HG03571 (cell line): Measurements from ENCODE around the gene DLGAP1.
A peak's percentile ranks its signal among the peaks of the same experiment; 100 is the strongest.
"Not testable (repeated sequence)": the region's sequence is repeated elsewhere in the genome, so short reads cannot be mapped to it uniquely, and the experiment has no call there.

ENCODE experiments used
- ATAC-seq: cut with Tn5 transposase; IDR thresholded peaks from one replicate; pipeline ENCODE4 v1.9.1; 2021; ENCODE audit not compliant: unreplicated experiment

Gene DLGAP1

GRCh38 chr18:3615374-3615985 lies 839.6 kb downstream of the DLGAP1 start:
- no peak for ATAC-seq

- ATAC-seq: no peak
Observed at GRCh38 chr18:3612315-3612714, 842.8 kb downstream of the DLGAP1 start.

- no peak for ATAC-seq
Observed at GRCh38 chr18:3611313-3612090, 843.6 kb downstream of the DLGAP1 start.

GRCh38 chr18:3610813-3611212 lies 844.3 kb downstream of the DLGAP1 start:
- ATAC-seq: no peak

GRCh38 chr18:3610188-3610708 lies 844.9 kb downstream of the DLGAP1 start:
- ATAC-seq: no peak

DNA sequence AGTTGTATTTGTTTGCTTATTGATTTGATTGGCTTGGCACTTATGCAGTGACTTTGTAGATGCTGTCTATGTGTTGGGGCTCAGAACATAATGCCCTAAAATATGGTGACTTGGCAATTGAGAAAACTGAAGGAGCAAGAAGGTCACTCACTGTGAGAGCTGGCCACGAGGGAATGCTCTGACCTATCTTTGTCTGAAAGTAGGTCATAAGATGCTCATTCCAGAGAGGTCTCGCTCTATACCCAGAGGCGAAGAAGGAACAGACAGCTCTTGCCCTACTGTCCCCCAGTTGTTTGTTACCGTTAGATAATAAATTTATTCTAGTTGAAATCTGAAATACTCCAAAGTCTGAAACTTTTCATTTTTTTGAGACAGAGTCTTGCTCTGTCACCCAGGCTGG lies 846.6 kb downstream of the DLGAP1 start:
- no peak for ATAC-seq

GRCh38 chr18:3608099-3608453 lies 847.0 kb downstream of the DLGAP1 start:
- ATAC-seq: not testable (repeated sequence)

- ATAC-seq: no peak
Observed at GRCh38 chr18:3607309-3608098, 847.6 kb downstream of the DLGAP1 start.

DNA sequence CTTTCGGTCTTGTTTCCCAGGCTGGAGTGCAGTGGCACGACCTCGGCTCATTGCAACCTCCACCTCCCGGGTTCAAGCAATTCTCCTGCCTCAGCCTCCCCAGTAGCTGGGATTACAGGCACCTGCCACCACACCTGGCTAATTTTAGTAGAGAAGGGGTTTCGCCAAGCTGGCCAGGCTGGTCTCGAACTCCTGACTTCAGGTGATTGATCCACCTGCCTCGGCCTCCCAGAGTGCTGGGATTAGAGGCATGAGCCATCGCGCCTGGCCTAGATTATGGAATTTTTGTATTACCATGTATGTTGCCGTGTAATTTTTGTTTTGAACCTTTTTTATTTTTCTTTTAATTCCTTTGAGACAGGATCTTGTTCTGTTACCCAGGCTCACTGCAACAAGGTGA lies 848.2 kb downstream of the DLGAP1 start:
- ATAC-seq: not testable (repeated sequence)

- ATAC-seq: no peak
Observed at GRCh38 chr18:3605954-3606443, 849.1 kb downstream of the DLGAP1 start.

GRCh38 chr18:3605486-3605952 lies 849.6 kb downstream of the DLGAP1 start:
- ATAC-seq: no peak

DNA sequence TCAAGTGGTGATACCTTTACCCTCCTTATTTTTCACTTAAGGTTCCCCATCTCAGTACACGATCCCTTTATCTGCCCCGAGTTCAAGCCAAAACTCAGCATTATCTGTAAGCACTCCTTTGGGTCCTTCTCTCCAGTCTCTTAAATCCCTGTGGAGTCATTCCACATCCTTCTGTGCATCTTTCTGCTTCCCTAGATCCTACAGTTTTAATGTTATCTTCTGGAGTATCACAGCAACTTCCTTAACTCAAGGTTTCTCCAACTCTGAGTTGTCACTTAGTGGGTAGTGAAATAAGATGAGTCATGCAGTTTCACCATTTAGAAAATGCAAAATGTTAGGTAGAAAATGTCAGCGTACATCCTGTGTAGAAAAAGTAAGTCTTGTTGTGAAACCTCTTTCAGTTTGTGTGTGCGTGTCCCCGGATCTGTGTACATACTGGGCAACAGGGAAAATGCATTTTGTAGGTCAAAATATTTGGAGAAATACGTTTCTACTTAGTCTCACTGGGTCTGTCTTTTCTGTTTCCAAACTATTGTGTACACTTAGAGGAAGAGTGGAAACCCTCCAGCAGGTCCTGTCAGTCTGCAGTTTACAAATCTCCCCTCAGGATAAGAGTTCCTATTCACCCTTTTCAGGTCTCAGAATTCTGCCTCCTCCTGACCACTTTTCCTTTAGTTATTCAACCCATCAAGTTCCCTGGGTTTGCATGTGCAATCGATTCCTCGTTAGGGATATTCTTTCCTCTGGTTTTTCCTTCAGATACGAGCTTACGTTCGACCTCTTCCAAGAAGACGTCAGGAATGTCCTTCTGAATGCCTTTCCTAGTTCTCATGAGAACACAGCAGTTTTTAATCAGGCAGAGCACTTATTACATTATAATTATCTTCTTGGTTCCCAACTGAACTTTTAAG lies 850.4 kb downstream of the DLGAP1 start:
- ATAC-seq: peak; percentile 93

- ATAC-seq: no peak
Observed at GRCh38 chr18:3604235-3604497, 850.9 kb downstream of the DLGAP1 start.

DNA sequence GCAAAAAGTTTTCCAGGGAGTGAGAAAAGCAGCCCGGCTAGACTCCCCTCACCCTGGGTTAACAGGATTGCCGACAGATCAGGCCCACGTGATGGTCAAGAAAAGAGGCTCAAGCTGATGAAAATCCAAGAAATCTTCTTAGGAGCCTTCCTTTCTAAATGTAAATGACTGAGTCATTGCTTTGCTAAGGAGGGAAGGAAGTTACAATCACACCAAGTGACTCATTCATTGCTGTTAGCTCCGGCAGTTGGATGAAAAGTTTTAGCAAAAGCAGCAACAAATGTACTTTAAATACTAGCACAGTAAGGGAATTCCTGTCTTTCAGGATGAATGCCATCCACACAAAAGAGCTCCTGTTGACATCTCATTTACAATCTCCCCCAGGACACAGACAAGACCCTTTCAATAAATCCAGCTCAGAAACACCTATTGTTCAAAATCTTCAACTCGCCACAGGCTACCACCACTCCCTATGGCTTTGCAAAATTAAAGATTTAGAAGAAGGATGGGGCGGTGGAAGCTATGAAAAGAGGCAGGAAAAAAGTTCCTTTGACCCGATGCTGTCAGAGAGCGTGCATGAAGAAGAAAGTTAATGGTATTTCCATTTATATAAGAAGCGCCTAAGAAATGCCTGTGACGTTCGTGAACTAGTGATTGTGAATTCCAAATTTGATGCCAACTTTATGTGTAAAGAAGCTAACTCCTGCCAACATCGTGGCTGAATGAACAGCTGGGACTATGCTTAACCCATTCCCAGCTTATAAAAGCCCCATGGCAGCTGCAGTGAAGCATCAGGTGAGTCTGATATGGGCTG lies 851.5 kb downstream of the DLGAP1 start:
- ATAC-seq: no peak

- ATAC-seq: not testable (repeated sequence)
Observed at GRCh38 chr18:3601106-3601755, 853.9 kb downstream of the DLGAP1 start.

DNA sequence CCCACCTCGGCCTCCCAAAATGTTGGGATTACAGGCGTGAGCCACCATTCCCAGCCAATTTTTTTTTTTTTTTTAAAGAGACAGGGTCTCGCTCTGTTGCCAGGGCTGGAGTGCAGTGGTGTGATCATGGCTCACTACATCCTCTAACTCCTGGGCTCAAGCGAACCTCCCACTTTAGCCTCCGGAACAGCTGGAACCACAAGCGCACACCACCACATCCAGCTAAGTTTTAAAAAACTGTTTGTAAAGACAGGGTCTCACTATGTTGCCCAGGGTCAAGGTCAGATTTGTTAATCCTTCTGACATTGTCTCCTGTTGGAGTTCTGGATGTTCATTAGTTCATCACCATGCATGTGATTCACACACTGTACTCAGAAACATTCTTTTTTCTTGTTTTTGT lies 855.2 kb downstream of the DLGAP1 start:
- no peak for ATAC-seq

- ATAC-seq: no peak
Observed at GRCh38 chr18:3599195-3599594, 855.9 kb downstream of the DLGAP1 start.

DNA sequence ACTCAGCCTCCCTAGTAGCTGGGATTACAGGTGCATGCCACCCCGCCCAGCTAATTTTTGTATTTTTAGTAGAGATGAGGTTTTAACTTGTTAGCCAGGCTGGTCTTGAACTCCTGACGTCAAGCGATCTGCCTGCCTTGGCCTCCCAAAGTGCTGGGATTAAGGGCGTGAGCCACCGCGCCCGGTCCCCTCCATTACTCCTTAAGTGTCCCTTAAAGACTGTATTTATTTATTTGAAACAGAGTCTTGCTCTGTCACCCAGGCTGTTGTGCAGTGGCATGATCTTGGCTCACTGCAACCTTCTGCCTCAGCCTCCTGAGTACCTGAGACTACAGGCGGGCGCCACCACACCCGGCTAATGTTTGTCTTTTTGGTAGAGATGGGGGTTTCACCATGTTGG lies 856.5 kb downstream of the DLGAP1 start:
- no peak for ATAC-seq
